ENCODE results near the gene GAD2. TPM values are rescaled to one million over a fixed set of nuclear protein-coding genes. Genes with fewer than 3 reads are reported as not detected.
"Not testable (repeated sequence)": the region's sequence is repeated elsewhere in the genome, so short reads cannot be mapped to it uniquely, and the experiment has no call there.

Gene GAD2
- total RNA-seq, 1 donor from 2014 or later: not detected

DNA sequence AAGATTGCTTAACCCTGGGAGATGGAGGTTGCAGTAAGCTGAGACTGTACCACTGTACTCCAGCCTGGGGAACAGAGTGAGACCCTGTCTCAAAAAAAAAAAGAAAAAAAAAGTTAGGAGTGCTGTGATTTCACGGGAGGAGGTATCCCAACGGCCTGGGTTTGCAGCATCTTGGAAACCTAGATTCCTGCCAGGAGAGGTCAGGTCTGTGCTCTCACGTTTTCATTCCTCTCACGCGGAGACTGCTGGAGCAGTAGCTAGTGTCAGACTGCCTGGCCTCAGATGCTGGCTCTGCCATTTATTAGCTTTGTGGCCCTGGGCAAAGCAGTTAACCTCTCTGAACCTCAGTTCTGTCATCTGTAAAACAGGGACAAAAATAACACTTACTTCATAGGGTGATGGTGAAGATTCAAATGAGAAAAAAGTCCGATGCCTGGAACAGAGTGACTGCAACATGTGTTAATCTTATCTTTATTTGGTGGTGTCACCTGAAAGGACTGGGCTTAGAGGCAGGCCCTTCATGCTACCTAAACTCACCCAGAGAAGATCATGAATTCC, 94.9 kb downstream of the GAD2 start:
- no peak for ATAC-seq
- no peak for DNase-seq (ENCODE audit: low spot score)

DNA sequence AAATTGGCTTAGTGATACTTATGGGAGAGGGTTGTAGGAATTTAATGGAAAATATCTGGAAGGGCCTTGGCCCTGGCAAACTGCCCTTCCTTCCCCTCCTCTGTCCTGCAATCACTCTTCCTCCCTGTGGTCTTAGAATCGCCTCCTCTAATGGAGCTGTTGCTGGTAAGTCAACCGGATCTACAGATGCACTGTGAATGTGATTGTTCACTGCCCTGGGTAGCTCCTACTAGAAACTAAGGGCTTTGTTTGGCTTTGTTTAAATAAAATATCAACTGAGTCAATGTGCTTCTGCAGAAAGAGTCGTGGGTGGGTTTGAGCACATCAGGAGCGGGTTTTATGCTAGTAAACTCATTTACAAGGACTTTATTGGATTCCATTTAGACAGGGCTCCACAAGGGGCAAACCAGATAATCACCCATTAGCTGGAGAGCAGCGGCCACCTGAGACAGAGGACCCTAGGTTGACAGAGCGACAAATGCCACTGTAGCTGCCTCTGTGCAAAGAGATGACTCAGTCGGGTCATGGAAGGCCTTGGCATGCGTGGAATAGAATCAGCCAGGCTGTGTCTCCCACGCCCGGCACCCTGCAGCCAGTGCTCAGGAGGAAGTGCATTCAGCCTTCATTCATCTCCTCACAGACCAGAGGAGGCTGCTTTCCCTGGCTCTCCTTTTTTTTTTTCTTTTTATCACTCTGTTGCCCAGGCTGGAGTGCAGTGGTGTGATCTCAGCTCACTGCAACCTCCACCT, 97.9 kb downstream of the GAD2 start:
- DNase-seq (ENCODE audit: low spot score) (no peak), ATAC-seq (no peak)

DNA sequence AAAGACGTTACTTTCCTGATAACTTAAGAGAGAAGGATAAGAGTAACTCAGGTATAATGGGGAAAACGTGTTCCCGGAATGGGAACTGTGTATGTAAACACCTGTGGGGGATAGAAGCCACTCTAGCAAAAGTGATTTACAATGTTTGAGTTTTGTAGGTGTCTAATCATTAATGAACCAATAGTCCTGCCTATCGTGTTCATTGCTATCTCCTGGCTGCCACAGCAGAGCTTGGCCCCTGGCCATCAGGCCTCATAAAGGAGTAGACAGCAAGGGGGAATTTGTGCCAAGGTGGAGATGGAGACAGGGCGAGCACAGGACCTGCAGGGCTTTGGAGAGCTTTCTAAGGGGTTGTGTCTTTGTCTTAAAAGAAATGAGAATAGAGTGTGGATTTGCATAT, 102.1 kb downstream of the GAD2 start:
- ATAC-seq (no peak), DNase-seq (ENCODE audit: low spot score) (no peak)

DNA sequence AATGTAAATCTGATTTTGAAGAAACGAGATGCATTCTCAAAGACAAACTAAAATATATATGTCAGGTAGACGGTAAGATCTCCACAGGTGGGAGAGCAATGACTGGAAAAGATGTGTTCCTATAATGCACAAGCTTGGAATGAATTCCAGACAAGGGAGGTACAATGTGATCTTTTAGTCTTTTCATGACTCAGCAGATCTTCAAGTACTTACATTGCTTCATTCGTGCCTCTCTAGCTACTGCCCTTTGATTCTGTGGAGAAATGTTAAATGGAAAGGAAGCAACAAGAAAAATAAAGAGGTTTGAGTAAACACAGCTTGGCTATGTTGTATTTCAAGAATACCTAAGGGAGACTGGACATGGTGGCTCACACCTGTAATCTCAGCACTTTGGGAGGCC, 106.6 kb downstream of the GAD2 start:
- ATAC-seq (no peak), DNase-seq (ENCODE audit: low spot score) (no peak)

DNA sequence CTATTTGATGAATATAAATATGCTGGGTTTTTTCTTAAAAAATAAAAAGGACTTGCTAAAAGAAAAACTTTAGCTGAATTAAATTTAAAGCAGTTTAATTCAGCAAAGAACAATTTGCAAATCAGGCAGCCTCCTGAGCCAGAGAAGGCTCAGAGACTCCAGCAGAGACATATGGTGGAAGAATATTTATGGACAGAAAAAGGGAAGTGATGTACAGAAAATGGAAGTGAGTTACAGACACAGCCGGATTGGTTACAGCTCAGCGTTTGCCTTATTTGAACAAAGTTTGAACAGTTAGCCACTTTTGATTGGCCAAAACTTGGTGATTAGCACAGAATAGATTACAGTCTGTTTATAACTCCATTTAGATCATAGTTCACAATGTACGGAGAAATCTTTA, 110.3 kb downstream of the GAD2 start:
- DNase-seq (ENCODE audit: low spot score): no peak
- no peak for ATAC-seq

GRCh38 chr10:26327811-26328210, 111.2 kb downstream of the GAD2 start:
- no peak for ATAC-seq
- no peak for DNase-seq (ENCODE audit: low spot score)

GRCh38 chr10:26331371-26331770, 114.8 kb downstream of the GAD2 start:
- DNase-seq (ENCODE audit: low spot score): no peak
- peak; percentile 37 for ATAC-seq

DNA sequence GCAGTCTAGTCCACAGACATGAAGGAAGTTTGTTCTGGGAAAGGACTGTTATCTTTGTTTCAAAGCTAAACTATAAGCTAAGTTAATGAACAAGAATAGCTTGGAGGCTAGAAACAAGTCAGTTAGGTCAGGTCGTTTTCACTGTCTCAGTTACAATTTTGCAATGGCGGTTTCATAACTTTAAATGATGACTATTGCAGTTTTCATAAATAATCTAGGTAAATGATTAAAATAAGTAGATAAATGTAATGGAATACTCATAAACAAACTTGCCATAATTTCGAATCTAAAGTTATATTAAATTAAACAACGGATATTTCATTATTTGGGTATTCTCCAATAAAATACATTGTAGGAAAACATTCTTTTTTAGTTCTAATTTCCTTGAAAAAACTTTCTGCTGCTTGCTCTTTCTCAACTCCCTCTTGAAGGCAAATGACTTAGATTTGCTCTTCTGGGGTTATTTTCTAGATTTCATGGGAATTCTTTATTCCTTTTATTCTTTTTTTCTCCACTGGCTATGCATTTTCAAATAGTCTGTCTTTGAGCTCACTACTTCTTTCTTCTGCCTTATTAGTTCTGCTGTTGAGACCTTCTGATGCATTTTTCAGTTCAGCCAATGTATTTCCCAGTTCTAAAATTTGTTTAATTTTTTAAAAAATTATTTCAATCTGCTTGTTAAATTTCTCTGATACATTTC, 117.8 kb downstream of the GAD2 start:
- DNase-seq (ENCODE audit: low spot score) (no peak), ATAC-seq (no peak)

DNA sequence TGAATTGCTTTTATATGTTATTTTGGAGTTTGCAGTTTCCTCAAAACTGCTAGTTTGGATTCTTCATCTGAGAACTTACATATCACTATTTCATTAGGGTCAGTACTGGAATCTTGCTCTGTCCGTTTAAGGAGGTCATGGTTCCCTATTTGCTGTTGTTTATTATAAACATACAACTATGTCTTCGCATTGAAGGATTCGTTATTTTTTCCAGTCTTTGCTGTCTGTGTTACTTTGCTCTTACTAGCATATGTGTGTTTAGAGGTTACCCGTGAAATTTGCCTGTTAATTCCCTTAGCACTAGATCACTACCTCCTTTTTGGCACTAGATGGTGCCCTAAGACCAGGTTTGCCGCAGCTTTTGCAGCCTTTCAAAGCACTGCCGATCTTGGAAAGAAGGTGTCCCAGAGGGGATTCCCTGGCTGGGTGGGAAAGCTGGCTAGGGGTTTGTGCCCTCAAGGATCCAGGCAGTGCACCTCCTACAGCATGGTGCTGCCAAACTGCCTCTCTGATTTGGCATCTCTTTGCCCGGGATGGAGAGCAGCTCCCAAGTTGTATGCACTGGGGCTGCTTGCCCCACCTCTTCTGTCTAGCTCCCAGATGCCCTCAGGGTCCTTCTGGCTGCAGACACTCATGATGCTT, 118.5 kb downstream of the GAD2 start:
- ATAC-seq (peak; percentile 97), DNase-seq (ENCODE audit: low spot score) (peak; percentile 58)

- ATAC-seq: no peak
- no peak for DNase-seq (ENCODE audit: low spot score)
Observed at GRCh38 chr10:26335574-26336093, 119.1 kb downstream of the GAD2 start.

- no peak for ATAC-seq
- DNase-seq (ENCODE audit: low spot score): no peak
Observed at GRCh38 chr10:26336979-26337378, 120.4 kb downstream of the GAD2 start.

- no peak for DNase-seq (ENCODE audit: low spot score)
- ATAC-seq: no peak
Observed at GRCh38 chr10:26341701-26342100, 125.1 kb downstream of the GAD2 start.

DNA sequence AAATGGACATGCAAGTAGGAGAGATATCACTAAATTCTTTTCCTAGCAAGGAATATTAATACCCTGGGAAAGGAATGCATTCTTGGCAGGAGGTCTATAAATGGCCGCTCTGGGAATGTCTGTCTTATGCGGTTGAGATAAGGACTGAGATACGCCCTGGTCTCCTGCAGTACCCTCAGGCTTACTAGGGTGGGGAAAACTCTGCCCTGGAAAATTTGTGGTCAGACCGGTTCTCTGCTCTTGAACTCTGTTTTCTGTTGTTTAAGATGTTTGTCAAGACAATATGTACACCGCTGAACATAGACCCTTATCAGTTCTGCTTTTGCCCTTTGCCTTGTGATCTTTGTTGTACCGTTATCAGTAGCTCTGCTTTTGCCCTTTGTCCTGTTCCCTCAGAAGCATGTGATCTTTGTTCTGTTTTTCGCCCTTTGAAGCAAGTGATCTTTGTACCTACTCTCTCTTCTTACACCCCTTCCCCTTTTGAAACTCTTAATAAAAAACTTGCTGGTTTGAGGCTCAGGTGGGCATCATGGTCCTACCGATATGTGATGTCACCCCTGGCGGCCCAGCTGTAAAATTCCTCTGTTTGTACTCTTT, 132.3 kb downstream of the GAD2 start:
- not testable (repeated sequence) for ATAC-seq; DNase-seq (ENCODE audit: low spot score)

Other genes starting within 250 kb of the GAD2 start
- 16.1 TPM for gene APBB1IP, start 221.6 kb downstream of the GAD2 start, total RNA-seq

Data from left lobe of liver (tissue), 2 donors.